GM23248 (cell line): ENCODE data around the gene ADGRL4.

Experiments
- EZH2 ChIP-seq: fragments of 200-600 bp; sonication (generic); IDR thresholded peaks from 2 replicates; pipeline ENCODE4 v1.6.1; 2018; ENCODE audit warnings: antibody characterized with exemption, mild to moderate bottlenecking; ENCODE audit not compliant: insufficient read depth, poor library complexity, severe bottlenecking
- EZH2phosphoT487 ChIP-seq: fragments of 200-600 bp; sonication (generic); IDR thresholded peaks from 2 replicates; pipeline ENCODE4 v1.6.1; 2018; ENCODE audit warnings: antibody characterized with exemption, moderate library complexity, mild to moderate bottlenecking, low read depth; ENCODE audit not compliant: insufficient read depth

DNA sequence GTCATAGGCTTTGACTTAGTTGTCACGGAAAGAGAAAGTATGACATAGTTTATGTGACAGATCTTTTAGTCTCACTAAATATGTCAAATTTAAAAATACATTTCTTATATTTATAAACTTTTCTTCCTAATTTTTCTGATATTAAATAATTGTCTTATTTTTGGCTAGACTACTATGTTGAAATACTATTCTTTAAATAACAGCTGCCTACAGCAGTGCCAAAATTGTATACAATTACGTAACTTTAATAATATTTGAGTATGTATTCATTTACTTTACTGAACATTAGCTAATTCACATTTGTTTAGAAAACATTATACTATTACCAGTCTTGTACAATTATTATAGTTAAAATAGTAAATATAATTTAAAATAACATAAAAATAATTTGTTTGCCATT, 137.4 kb downstream of the ADGRL4 start:
- TF ChIP-seq EZH2phosphoT487 = no peak
- TF ChIP-seq EZH2 = no peak
